HG03565 (cell line): ENCODE data around the gene TMEM234.

Experiments used
- ATAC-seq: cut with Tn5 transposase; IDR thresholded peaks from one replicate; pipeline ENCODE4 v1.9.1; 2021; ENCODE audit warnings: mild to moderate bottlenecking, moderate library complexity; ENCODE audit not compliant: unreplicated experiment

TMEM234 gene

GRCh38 chr1:32201011-32201855 is 20.9 kb downstream of the TMEM234 start:
- ATAC-seq, result no peak

GRCh38 chr1:32200226-32201010 is 21.7 kb downstream of the TMEM234 start, which contains the start of gene CCDC28B:
Gene CCDC28B (plus strand): TSS chr1:32200595. CDS start chr1:32201936, 1,341 bp downstream.
- ATAC-seq, result no peak

DNA sequence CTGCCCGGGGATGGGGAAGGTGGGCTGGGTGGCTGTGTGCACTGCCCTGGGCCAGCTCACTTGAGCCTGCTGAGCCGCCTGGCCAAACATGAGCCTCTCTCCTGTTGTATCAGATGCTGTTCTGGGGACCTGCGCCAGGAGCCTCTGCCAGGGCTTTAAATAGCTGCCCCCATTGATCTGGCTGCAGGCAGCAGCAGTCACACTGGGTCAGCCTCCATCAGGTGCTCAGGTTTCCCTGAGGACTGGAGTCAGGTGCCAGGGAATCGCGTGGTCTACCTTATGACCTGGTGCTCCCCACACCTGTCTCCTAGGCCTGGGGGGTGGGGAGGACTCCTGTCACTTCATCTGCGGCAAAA is 22.5 kb downstream of the TMEM234 start:
- ATAC-seq, result no peak

DNA sequence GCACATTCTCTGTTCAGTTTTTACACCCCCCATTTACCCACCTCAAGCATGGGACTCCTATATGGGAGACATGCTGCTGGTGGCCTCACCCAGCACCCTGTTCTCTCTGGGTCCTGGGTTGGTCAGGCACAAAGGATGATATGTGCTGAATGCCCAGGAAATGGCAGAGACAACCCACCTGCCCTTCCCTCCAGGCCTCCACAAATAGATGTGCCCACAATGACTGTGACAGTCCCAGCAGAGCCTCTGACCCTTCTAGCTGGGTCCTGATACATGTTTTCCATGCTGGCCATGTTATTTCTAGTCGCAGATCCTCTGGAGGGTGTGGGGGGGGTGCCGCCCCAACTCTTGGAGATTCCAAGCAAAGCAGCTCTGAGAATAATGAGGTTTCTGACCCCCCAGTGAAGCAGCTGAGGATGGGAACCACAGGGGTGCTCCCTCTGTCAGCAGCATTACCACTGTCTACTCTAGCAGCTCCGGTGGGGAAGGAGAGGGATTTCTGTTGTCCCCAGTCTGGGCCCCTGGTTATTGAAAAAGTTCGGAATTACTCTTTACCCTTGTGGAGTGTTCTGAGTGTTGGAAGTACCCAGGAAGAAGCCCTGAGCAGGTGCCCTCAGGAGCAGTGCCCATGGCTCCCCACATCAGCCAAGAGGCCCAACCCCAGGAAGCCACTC is 23.0 kb downstream of the TMEM234 start:
- ATAC-seq, result no peak

DNA sequence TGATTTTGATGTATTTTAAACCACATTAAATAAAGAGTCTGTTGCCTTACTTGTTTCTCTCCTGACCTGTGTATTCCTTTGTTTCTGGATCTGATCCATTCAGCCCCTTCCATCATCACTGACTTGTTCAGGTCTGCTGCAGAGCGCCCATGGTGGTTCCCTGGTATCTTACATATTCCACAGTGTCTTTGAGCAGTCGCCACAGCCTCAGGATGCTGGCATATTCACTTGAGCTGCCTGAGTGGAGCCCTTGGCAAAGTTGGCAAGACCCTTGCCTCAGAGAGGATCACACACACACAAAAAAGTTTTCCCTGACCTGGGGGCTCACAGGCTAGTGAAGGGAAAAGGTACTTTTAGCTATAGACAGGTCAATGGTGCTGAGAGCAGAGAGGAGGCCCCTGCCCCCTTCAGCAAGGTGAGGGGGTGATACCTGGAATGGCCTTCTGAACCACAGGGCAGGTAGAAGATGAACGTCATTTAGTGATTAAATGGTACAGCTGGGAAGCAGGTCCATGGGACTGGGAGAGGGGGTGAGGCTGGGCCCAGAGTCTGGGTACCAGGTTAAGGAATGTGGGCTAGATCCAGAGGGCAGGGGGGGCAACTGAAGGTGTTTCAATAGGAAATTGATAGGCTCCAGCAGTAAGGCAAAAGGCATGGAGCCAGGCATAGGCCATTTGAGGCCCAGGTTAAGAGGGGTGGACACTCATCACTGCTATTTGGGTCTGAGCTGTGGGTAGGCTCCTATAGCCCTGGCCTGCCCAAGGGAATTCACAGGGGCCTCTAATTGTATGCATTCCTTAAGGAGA is 23.7 kb downstream of the TMEM234 start:
- ATAC-seq, result no peak

DNA sequence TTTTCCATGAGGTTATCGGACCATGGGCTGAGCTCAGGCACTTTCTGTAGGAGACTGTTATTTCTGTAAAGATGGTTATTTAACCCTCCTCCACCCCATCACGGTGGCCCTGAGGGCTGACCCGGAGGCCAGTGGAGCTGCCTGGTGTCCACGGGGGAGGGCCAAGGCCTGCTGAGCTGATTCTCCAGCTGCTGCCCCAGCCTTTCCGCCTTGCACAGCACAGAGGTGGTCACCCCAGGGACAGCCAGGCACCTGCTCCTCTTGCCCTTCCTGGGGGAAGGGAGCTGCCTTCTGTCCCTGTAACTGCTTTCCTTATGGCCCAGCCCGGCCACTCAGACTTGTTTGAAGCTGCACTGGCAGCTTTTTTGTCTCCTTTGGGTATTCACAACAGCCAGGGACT is 24.3 kb downstream of the TMEM234 start:
- no peak for ATAC-seq

DNA sequence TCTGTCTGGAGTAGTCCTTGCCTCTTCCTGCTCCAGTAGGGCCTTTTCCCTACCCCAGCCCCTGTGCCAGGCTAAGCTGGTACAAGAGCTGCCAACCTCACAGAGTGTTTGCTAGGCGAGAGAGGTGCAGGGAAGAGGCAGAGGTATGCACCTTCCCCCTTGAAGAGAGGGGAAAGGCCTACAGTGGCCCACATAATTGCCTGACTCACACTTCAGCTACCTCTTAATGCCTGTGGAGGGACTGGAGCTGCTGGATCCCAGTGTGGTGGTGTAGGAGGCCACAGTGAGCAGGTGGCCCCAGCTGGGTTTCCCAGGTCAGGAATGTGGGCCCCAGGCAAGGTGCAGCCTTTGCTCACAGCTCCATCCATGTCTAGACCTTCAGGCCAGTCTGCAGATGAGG is 25.1 kb downstream of the TMEM234 start:
- ATAC-seq, result no peak

DNA sequence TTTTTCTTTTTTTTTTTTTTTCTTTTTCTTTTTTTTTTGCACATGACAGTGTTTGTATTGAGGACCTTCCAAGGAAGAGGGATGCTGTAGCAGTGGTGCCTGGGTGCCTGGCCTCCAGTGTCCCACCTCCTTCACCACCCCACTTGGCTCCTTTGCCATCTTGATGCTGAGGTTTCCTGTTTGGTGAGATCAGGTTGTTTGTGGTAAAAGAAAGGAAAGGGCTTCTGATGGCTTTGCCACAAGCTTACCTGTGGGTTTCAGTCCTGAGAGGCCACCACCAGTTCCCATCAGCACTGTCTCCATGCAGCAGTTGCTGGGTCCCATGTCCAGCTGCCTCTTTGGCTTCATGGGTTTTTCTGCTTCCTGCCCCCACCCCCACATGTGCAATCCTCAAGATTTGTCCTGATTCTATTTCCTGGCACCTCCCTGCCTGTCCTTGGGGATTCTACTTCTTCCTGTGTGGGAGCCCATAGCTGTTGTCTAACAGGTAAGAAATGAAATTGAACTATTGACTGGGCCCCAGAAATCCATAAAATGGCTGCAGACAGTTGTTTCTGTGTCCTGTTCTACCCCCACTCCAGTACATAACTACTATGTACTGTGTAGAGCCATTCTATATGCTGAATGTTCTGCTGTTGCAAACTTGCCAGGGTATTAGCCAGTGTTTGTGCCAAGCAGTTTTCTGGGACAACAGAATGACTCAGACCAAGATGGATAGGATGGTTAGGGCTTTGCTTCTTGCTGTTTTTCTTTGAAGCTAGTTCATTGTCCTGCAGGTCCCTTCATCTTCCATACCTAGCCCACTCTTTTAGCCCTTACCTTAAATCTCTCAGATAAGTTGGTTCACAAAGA is 26.0 kb downstream of the TMEM234 start:
- no peak for ATAC-seq

DNA sequence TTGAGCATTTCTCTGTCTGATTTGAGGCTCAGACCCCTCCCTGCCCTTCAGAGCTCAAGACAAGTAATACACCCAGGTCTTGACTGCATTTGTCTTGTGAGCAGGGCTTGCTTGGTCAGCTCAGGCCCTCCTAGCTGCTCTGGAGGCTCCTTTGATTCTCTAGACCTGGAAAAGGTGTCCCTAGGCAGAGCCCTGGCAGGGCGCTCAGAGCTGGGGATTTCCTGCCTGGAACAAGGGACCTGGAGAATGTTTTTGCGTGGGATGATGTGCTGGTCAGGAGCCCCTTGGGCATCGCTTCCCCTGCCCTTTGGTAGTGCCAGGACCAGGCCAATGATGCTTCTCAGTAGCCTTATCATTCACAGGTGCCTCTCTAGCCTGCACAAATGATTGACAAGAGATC is 26.6 kb downstream of the TMEM234 start:
- no peak for ATAC-seq

- no peak for ATAC-seq
Measured at GRCh38 chr1:32194984-32195383, 27.2 kb downstream of the TMEM234 start.

DNA sequence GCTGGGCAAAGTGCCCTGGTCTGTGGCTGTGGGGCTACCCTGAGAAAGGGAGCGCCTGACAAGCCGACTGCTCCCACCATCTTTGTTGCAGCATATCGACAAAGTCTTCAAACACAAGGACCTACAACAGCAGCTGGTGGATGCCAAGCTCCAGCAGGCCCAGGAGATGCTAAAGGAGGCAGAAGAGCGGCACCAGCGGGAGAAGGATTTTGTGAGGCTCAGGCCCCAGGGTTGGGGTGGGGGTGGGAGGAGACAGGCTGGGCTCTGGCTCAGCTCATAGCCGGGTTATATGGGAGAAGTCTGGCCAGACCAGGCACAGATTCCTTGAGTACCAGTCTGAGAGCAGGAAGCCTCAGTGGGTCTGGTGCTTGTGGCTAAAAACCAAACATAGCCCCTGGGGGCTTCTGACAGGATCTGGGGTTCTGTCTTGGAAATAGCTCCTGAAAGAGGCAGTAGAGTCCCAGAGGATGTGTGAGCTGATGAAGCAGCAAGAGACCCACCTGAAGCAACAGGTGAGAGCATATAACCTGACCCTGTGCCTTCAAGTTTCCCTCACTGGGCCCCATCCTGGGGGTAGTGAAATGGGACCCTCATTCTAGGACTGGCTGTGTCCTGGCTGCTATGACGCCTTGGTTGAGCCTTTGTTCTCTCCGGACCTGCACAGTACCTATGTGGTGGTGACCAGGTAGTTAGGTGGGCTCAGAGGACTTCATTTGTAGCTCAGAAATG is 29.8 kb downstream of the TMEM234 start:
- ATAC-seq, result no peak

DNA sequence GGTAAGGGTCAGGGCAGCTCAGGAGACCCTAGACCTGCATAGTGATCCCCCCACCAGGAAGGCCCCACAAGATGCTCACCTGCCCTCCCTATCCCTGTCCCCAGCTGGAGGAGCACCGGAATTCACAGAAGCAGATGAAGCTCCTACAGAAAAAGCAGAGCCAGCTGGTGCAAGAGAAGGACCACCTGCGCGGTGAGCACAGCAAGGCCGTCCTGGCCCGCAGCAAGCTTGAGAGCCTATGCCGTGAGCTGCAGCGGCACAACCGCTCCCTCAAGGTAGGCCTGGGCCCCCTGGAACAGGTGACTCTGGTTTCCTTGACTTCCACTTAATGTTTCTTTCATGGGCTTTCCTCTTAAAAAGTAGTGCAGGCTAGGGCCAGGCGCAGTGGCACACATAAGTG is 34.3 kb downstream of the TMEM234 start:
- no peak for ATAC-seq

DNA sequence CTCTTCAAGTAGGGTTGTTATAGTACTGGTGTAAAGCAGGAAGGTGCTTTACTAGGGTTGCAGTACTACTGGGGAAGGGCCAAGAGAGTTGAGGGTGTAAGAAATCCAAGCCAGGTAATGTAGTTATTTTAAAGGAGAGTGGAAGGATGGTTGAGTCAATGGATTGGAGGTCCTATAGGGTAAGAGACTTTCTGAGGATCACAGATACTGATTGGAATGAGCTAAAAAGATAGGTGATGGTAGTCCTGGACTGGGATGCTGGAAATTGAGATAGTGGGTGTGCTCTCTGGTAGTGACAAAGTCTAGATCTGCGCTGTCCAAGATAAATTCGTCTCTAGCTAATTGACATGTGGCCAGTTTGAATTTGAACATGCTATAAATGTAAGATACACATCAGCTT is 35.7 kb downstream of the TMEM234 start:
- no peak for ATAC-seq

GRCh38 chr1:32186077-32186476 is 36.1 kb downstream of the TMEM234 start:
- ATAC-seq, result no peak

- ATAC-seq, result no peak
Measured at GRCh38 chr1:32184650-32185049, 37.5 kb downstream of the TMEM234 start.

DNA sequence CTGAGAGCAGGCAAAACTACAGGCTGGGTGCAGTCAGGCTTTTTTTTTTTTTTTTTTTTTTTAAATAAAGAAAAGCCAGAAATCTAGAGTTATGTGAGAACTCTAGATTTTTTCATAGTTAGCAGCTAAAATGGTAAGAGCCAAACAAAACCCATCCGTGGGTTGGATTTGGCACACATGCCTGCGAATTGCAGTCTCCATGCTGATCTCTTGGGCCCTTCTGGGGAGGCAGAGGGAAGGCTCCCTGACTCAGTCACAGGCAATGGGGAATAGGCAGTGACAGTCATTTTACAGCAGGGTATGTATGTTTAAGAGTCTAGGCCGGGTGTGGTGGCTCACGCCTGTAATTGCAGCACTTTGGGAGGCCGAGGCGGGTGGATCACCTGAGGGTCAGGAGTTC is 40.1 kb downstream of the TMEM234 start:
- no peak for ATAC-seq

GRCh38 chr1:32181563-32181962 is 40.6 kb downstream of the TMEM234 start:
- ATAC-seq, result no peak

DNA sequence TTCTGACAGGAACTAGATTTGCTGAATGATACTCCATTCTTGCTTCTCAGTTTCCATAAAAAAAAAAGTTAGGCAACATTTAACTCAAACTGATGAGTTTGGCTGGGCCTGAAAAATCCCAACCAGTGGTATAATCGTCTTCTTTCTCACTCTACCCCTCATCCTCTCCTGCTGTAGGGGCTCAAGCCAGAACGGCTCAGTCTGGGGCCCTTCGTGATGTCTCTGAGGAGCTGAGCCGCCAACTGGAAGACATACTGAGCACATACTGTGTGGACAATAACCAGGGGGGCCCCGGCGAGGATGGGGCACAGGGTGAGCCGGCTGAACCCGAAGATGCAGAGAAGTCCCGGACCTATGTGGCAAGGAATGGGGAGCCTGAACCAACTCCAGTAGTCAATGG is 41.1 kb downstream of the TMEM234 start:
- no peak for ATAC-seq
